Tibial nerve (tissue), 3 donors: ENCODE data around the gene LRCOL1.

Experiments
- CTCF ChIP-seq, 5 experiments: fragments of 200-600 bp in 3 of 5; fragments of 450-650 bp in 2 of 5; sonication (generic) in 3 of 5; IDR thresholded peaks; one replicate each; pipeline ENCODE4 v1.5.1; 2016 to 2019; ENCODE audit warnings: antibody characterized with exemption in 5 of 5, mild to moderate bottlenecking in 3 of 5, moderate library complexity in 2 of 5
- POLR2A ChIP-seq, 2 donors: fragments of 450-650 bp; IDR thresholded peaks; one replicate each; pipeline ENCODE4 v1.6.1; 2017; ENCODE audit warnings: antibody characterized with exemption in 2 of 2, mild to moderate bottlenecking in 2 of 2, moderate library complexity in 2 of 2

- TF ChIP-seq CTCF (IDR thresholded peaks at IDR 0.05) (no peak), POLR2A (IDR thresholded peaks at IDR 0.05) (no peak)
Observed at GRCh38 chr12:132569856-132570480, 40.4 kb downstream of the LRCOL1 start.
